ENCODE results near the gene TCAIM.
A peak's percentile ranks its signal among the peaks of the same experiment; 100 is the strongest.
"Not testable (repeated sequence)": the region's sequence is repeated elsewhere in the genome, so short reads cannot be mapped to it uniquely, and the experiment has no call there.

Gene TCAIM

DNA sequence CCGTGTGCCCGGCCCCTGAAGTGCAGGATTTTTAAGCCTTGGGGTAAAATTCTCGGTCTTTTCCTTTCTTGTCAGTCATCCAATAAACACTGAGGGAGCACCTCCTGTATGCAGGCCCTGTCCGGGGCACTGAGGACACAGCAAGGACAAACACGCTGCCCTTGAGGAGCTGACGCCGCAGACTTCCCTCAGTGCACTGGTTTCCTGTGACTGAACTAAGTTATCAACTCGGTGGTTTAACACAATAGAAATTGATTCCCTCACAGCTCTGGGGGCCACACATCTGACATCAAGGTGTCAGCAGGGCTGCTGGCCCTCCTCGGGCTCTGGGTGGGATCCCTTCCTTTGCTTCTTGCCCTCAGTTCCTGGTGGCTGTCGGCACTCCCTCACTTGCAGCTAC lies 73.8 kb downstream of the TCAIM start:
- DNase-seq = no peak

- DNase-seq = no peak
Measured at GRCh38 chr3:44414517-44415090, 76.0 kb downstream of the TCAIM start.

DNA sequence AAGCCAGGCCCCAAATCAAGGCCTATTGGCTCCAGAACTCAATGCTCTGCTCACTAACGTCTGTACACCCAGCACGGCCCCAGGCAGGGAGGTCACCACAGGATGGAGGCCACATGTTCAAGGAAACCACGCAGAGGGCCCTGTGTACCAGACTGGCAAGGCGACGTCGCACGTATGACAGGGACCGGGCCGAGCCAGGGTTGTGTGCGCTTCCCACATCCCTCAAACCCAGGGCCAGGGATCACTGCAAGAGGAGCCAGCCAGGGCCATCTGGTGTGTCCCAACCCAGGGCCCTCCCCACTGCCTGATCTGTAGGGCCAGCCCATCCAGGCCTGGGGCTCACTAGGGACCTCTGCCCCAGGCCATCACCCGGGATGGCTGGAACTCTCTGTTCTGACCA lies 76.9 kb downstream of the TCAIM start:
- no peak for DNase-seq

DNA sequence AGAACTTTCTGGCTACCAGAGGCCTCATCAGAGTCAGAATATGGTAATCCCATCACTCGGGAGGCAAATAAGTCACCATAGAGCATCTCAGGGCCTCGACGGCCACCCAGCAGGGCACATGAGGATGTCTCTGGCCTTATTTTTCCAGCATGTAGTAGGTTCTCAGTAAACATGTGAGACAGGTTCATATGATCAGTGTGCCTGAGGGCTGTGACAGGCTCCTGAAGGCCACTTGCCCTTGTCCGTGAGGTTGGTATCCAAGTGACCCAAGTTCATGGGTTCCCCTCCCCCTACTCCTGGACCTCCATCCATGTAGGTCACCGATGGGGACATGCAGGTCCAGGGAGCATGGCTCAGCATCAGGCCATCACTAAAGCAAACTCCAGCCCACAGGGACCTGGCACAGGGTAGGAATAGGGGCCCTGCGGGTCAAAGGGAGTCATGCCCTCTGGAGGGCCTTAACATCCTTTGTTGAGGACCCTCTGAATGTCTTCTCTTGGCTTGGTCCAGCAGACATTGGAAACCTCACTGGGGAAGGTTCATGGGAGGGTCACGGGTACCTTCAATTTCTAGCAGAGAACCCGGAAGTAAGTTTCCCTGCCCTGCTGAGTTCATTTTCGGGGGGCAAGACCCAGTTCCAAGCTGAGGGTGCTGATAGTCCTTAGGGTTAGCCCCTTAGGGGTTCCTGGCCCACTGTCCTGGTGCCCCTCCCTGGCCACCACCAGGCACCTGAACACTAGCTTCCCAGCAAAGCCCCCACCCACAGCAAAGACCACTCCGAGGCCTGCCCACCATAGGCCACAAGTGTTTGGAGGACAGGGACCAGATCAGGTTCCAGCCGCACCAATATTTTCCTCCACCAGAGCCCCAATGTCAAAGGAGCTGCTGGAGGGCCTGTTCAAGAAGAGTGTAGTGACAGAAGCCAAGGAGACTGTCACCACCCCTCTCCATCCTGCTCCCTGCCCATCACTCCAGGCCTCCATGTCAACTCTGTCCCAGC lies 77.8 kb downstream of the TCAIM start:
- no peak for DNase-seq

DNA sequence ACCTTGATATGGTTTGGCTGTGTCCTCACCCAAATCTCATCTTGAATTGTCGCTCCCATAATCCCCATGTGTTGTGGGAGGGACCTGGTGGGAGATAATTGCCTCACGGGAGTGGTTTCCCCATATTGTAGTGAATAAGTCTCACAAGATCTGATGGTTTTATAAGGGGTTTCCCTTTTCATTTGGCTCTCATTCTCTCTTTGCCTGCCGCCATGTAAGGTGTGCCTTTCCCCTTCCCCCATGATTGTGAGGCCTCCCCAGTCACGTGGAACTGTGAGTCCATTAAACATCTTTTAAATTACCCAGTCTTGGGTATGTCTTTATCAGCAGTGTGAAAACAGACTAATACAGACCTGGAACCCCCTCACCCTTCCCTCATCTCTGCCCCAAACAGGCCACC lies 79.6 kb downstream of the TCAIM start:
- not testable (repeated sequence) for DNase-seq

GRCh38 chr3:44418549-44418948 lies 80.0 kb downstream of the TCAIM start:
- no peak for DNase-seq

GRCh38 chr3:44419116-44419922 lies 80.8 kb downstream of the TCAIM start:
- no peak for DNase-seq

- DNase-seq = no peak
Measured at GRCh38 chr3:44419923-44420650, 81.5 kb downstream of the TCAIM start.

GRCh38 chr3:44420676-44421075 lies 82.1 kb downstream of the TCAIM start:
- DNase-seq = no peak

DNA sequence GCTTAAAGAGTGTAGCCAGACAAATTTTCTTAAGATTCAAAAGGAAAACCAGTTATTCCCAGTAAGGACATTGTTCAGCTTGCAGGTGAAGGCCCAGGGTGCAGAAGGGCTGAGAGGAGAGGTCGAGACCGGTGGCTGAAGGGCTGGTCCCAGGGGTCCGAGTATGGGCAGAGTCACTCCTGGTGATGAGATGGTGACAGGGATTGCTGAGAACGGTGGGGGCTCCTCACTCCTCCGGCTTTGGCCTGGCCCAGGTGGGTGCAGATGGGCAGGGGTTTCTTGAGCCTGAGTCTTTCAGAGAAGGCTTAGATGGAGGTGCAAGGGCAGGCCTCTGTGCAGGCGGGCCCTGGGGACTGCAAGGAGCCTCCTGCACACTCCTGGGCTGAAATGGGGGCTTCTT lies 82.7 kb downstream of the TCAIM start:
- DNase-seq = no peak

- no peak for DNase-seq
Measured at GRCh38 chr3:44424758-44425157, 86.2 kb downstream of the TCAIM start.

GRCh38 chr3:44427683-44428082 lies 89.1 kb downstream of the TCAIM start:
- DNase-seq = no peak

GRCh38 chr3:44428910-44429309 lies 90.3 kb downstream of the TCAIM start:
- DNase-seq = no peak

GRCh38 chr3:44429459-44429858 lies 90.9 kb downstream of the TCAIM start:
- DNase-seq = no peak

- no peak for DNase-seq
Measured at GRCh38 chr3:44430466-44430865, 91.9 kb downstream of the TCAIM start.

- DNase-seq = no peak
Measured at GRCh38 chr3:44434834-44435510, 96.4 kb downstream of the TCAIM start.

DNA sequence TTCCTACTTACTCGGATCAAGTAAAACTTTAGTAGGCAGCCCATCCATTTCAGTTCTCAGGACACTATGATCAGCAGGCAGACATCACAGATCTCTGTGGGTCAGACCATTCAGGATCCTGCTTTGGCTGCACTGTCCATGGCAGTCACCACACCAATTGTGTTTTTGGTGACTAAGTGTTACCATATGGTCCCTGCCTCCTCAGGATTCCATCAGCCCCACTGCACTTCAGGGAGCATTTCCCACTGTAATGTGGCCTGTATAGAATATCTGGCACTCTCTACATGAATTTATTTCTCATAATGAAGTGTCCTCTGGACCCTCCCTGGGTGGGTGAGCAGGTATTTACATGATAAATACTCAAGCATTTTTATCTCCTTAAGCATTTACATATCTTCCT lies 97.6 kb downstream of the TCAIM start:
- DNase-seq = no peak

- no peak for DNase-seq
Measured at GRCh38 chr3:44437800-44438199, 99.2 kb downstream of the TCAIM start.

GRCh38 chr3:44439499-44440295 lies 101.1 kb downstream of the TCAIM start:
- peak in 21 of 56 donors; percentile 2 to 42 (median 10) for DNase-seq

Data from nucleus accumbens (tissue), 56 donors.